GM23338 (cell line): ENCODE data around the gene BIN1. TPM values are rescaled to one million over a fixed set of nuclear protein-coding genes. Genes with fewer than 3 reads are reported as not detected.

Source experiments
- ATAC-seq: fragments of 200-7000 bp; cut with Tn5 transposase; 3 replicates; pipeline ENCODE4 v1.9.1; 2020
- DNase-seq: peaks from one replicate; pipeline ENCODE4 v3.0.0-alpha.2; 2015; ENCODE audit warnings: low spot score
- H2AFZ ChIP-seq: fragments of 200-600 bp; sonication (generic); 2 replicates; pipeline ENCODE4 v1.8.0; 2016; ENCODE audit warnings: antibody characterized with exemption, mild to moderate bottlenecking, moderate library complexity
- H3F3A ChIP-seq: fragments of 200-600 bp; sonication (generic); replicated peaks from 2 replicates; pipeline ENCODE4 v1.8.0; 2017; ENCODE audit warnings: antibody characterized with exemption, mixed run types, low read depth
- H3K27ac ChIP-seq: fragments of 200-600 bp; sonication (generic); 2 replicates; pipeline ENCODE4 v1.6.1; 2016; ENCODE audit warnings: low read depth
- H3K27me3 ChIP-seq: fragments of 200-600 bp; sonication (generic); 2 replicates; pipeline ENCODE4 v1.8.0; 2016; ENCODE audit warnings: mild to moderate bottlenecking, mixed run types, moderate library complexity; ENCODE audit not compliant: insufficient read depth
- H3K36me3 ChIP-seq: fragments of 200-600 bp; sonication (generic); 2 replicates; pipeline ENCODE4 v1.8.0; 2016; ENCODE audit warnings: mild to moderate bottlenecking; ENCODE audit not compliant: insufficient read depth
- H3K4me1 ChIP-seq: fragments of 200-600 bp; sonication (generic); 2 replicates; pipeline ENCODE4 v1.8.0; 2016; ENCODE audit warnings: mild to moderate bottlenecking, moderate library complexity; ENCODE audit not compliant: insufficient read depth
- H3K4me2 ChIP-seq: fragments of 200-600 bp; sonication (generic); 2 replicates; pipeline ENCODE4 v1.7.1; 2017; ENCODE audit warnings: mixed run types
- H3K4me3 ChIP-seq: fragments of 200-600 bp; sonication (generic); 2 replicates; pipeline ENCODE4 v1.6.1; 2016; ENCODE audit warnings: mixed run types
- H3K79me2 ChIP-seq: fragments of 200-600 bp; sonication (generic); replicated peaks from 2 replicates; pipeline ENCODE4 v1.8.0; 2017; ENCODE audit warnings: mild to moderate bottlenecking; ENCODE audit not compliant: insufficient read depth
- H3K9me2 ChIP-seq: fragments of 200-600 bp; sonication (generic); 2 replicates; pipeline ENCODE4 v1.8.0; 2017; ENCODE audit not compliant: insufficient read depth
- H4K20me1 ChIP-seq: fragments of 200-600 bp; sonication (generic); replicated peaks from 2 replicates; pipeline ENCODE4 v1.8.0; 2017; ENCODE audit warnings: mild to moderate bottlenecking; ENCODE audit not compliant: insufficient read depth
- H3K27ac Mint-ChIP-seq: 2 replicates; pipeline ENCODE4 v1.8.0; 2020; ENCODE audit warnings: inconsistent platforms, mild to moderate bottlenecking, moderate library complexity, mixed read lengths
- H3K27me3 Mint-ChIP-seq: 3 replicates; pipeline ENCODE4 v1.8.0; 2022; ENCODE audit warnings: low read depth, mild to moderate bottlenecking, moderate library complexity, mixed read lengths, inconsistent platforms; ENCODE audit not compliant: insufficient read depth, poor library complexity
- H3K36me3 Mint-ChIP-seq: 3 replicates; pipeline ENCODE4 v1.8.0; 2021; ENCODE audit warnings: low read depth, mild to moderate bottlenecking, inconsistent platforms, moderate library complexity, mixed read lengths
- H3K4me1 Mint-ChIP-seq: 3 replicates; pipeline ENCODE4 v1.8.0; 2020; ENCODE audit warnings: mild to moderate bottlenecking, inconsistent platforms, mixed read lengths
- H3K4me3 Mint-ChIP-seq: 3 replicates; pipeline ENCODE4 v1.8.0; 2021; ENCODE audit warnings: moderate library complexity, mild to moderate bottlenecking, inconsistent platforms, mixed read lengths
- H3K9me3 Mint-ChIP-seq: 3 replicates; pipeline ENCODE4 v1.8.0; 2020; ENCODE audit warnings: moderate library complexity, mild to moderate bottlenecking, inconsistent platforms, mixed read lengths
- CREB1 ChIP-seq: fragments of 250-450 bp; sonication (Bioruptor Pico); IDR thresholded peaks from 2 replicates; pipeline ENCODE4 v1.5.0; 2020; ENCODE audit warnings: low read depth, mild to moderate bottlenecking, moderate library complexity
- EZH2 ChIP-seq: fragments of 200-600 bp; sonication (generic); IDR thresholded peaks from one replicate; pipeline ENCODE4 v1.8.0; 2017; ENCODE audit warnings: antibody characterized with exemption, mild to moderate bottlenecking, low read depth; ENCODE audit not compliant: unreplicated experiment
- EZH2phosphoT487 ChIP-seq: fragments of 200-600 bp; sonication (generic); IDR thresholded peaks from one replicate; pipeline ENCODE4 v1.8.1; 2018; ENCODE audit warnings: antibody characterized with exemption; ENCODE audit not compliant: unreplicated experiment
- JUNB ChIP-seq: IDR thresholded peaks from one replicate; pipeline ENCODE4 v1.6.1; 2016; ENCODE audit warnings: antibody characterized with exemption; ENCODE audit not compliant: unreplicated experiment
- NANOG ChIP-seq: IDR thresholded peaks from 2 replicates; pipeline ENCODE4 v1.6.1; 2016; ENCODE audit warnings: antibody characterized with exemption, borderline replicate concordance
- POLR2AphosphoS5 ChIP-seq: IDR thresholded peaks from 2 replicates; pipeline ENCODE4 v1.6.1; 2016; ENCODE audit warnings: antibody characterized with exemption, low read depth
- STAT1 ChIP-seq: IDR thresholded peaks from one replicate; pipeline ENCODE4 v1.6.1; 2016; ENCODE audit warnings: antibody characterized with exemption; ENCODE audit not compliant: unreplicated experiment
- ZNF114 ChIP-seq: fragments of 250-450 bp; sonication (Bioruptor Pico); IDR thresholded peaks from 2 replicates; pipeline ENCODE4 v1.5.0; 2020; ENCODE audit warnings: mild to moderate bottlenecking, moderate library complexity
- ZNF331 ChIP-seq: fragments of 250-450 bp; sonication (Bioruptor Pico); IDR thresholded peaks from 2 replicates; pipeline ENCODE4 v1.5.0; 2020; ENCODE audit warnings: low read depth, mild to moderate bottlenecking, moderate library complexity
- polyA plus RNA-seq: library from polyadenylated mRNA; unstranded; fragments of >200 nt; fragmentation: Nextera tagmentation; extraction: Ambion mirVana; gene quantifications from 2 replicates; pipeline ENCODE4 v1.2.1, GENCODE V29; 2016
- total RNA-seq: library from RNA; depleted of rRNA; stranded (reverse); fragments of >200 nt; shearing (Covaris generic); gene quantifications from 2 replicates; pipeline ENCODE4 v1.2.3, GENCODE V29; 2014
- TF ChIP-seq, protein P1 (sequence below): IDR thresholded peaks from one replicate; pipeline ENCODE4 v1.6.1; 2018; ENCODE audit warnings: antibody characterized with exemption; ENCODE audit not compliant: unreplicated experiment
- TF ChIP-seq, protein P2 (sequence below): IDR thresholded peaks from 2 replicates; pipeline ENCODE4 v1.6.1; 2016; ENCODE audit warnings: antibody characterized with exemption
- TF ChIP-seq, protein P3 (sequence below): fragments of 250-450 bp; sonication (Bioruptor Pico); IDR thresholded peaks from 2 replicates; pipeline ENCODE4 v1.5.0; 2020; ENCODE audit warnings: mild to moderate bottlenecking, moderate library complexity
- TF ChIP-seq, protein P4 (sequence below), 2 experiments: fragments of 200-600 bp in 1 of 2; sonication (generic) in 1 of 2; conservative IDR thresholded peaks; 2 replicates each; pipeline versions ENCODE4 v1.5.1 to v1.6.1; 2016 to 2017; ENCODE audit warnings: antibody characterized with exemption in 2 of 2, low read depth in 2 of 2, mild to moderate bottlenecking in 2 of 2, moderate library complexity in 1 of 2

BIN1 gene
- total and polyA plus RNA-seq, 2 experiments from 2014 or later: 30.1 to 56.4 TPM

DNA sequence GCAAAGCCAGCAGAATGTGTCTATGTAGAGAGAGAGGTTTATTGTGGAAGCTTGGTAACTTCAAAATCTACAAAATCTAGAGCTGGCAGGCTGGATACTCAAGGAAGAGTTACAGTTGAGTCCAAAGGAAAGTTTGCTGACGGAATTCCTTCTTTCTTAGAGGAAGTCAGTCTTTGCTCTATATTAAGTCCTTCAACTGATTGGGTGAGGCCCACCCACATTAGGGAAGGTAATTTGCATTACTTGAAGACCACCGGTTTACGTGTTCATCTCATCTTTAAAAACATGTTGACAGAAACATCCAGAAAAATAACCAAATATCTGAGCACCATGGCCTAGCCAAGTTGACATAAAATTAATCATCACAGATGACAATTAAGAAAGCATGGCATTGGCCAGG, 106.8 kb downstream of the BIN1 start (continued):
- TF ChIP-seq EZH2 (no peak), JUNB (no peak)

DNA sequence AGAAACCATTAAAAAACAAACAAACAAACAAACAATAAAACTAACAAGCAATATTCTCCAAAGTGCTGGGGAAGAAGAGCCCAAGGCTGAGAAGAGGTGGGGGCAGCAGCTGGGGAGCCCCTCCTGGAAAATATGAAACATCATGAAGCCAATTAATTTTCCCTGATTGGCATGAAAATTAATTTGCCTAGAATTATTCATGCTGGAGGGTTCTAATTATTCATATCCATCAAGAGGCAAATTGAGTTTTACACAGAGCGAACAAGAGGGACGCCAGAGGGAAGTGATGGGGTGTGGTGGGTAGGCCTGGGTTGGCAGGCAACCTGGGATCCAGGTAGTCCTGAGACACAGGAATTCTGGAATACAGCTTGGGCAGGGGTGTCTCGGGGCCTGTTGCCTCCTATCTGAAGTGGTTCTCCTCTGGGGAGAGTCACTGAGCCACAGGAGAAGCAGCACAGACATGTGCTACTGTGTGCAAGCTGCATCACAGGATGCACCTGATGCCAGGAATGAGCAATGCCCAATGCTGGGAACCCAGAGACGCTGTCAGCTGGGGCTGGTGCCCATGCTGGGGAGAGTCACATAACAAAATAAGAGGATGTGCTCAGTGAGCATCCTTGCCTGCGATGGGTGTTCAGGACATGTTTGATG, 107.7 kb downstream of the BIN1 start:
- no peak overlapping the region for H3K4me3 Mint-ChIP-seq
- Histone ChIP-seq H3K4me3 (no peak overlapping the region), H3K27me3 (no peaks in the 10 kb centered on the region)

More for the DNA sequence above, 107.7 kb downstream of the BIN1 start:
- Histone ChIP-seq H3K36me3 (no peaks in the 10 kb centered on the region), H3K4me1 (0 out of 2 replicates have a peak, but pooled peaks cover 4% of the 10 kb centered on the region), H3K9me2 (no peaks in the 10 kb centered on the region), H3K4me2 (no peak overlapping the region), H3K27ac (no peak overlapping the region), H3K79me2 (no peaks in the 10 kb centered on the region), H3F3A (no peaks in the 10 kb centered on the region), H4K20me1 (no peaks in the 10 kb centered on the region), H2AFZ (no peak overlapping the region)
- no peaks in the 10 kb centered on the region for H3K36me3 Mint-ChIP-seq
- peaks cover 2% of the 10 kb centered on the region; the same call in 2 of the 3 replicates for H3K4me1 Mint-ChIP-seq
- no peak for DNase-seq
- peaks cover 3% of the 10 kb centered on the region for H3K27me3 Mint-ChIP-seq
- no peak for ATAC-seq
- H3K9me3 Mint-ChIP-seq: no peaks in the 10 kb centered on the region
- TF ChIP-seq, protein P1, sequence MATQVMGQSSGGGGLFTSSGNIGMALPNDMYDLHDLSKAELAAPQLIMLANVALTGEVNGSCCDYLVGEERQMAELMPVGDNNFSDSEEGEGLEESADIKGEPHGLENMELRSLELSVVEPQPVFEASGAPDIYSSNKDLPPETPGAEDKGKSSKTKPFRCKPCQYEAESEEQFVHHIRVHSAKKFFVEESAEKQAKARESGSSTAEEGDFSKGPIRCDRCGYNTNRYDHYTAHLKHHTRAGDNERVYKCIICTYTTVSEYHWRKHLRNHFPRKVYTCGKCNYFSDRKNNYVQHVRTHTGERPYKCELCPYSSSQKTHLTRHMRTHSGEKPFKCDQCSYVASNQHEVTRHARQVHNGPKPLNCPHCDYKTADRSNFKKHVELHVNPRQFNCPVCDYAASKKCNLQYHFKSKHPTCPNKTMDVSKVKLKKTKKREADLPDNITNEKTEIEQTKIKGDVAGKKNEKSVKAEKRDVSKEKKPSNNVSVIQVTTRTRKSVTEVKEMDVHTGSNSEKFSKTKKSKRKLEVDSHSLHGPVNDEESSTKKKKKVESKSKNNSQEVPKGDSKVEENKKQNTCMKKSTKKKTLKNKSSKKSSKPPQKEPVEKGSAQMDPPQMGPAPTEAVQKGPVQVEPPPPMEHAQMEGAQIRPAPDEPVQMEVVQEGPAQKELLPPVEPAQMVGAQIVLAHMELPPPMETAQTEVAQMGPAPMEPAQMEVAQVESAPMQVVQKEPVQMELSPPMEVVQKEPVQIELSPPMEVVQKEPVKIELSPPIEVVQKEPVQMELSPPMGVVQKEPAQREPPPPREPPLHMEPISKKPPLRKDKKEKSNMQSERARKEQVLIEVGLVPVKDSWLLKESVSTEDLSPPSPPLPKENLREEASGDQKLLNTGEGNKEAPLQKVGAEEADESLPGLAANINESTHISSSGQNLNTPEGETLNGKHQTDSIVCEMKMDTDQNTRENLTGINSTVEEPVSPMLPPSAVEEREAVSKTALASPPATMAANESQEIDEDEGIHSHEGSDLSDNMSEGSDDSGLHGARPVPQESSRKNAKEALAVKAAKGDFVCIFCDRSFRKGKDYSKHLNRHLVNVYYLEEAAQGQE: no peak
- no peak for TF ChIP-seq CREB1
- TF ChIP-seq, protein P2, sequence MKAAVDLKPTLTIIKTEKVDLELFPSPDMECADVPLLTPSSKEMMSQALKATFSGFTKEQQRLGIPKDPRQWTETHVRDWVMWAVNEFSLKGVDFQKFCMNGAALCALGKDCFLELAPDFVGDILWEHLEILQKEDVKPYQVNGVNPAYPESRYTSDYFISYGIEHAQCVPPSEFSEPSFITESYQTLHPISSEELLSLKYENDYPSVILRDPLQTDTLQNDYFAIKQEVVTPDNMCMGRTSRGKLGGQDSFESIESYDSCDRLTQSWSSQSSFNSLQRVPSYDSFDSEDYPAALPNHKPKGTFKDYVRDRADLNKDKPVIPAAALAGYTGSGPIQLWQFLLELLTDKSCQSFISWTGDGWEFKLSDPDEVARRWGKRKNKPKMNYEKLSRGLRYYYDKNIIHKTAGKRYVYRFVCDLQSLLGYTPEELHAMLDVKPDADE: no peak
- TF ChIP-seq POLR2AphosphoS5: no peak
- TF ChIP-seq, protein P3, sequence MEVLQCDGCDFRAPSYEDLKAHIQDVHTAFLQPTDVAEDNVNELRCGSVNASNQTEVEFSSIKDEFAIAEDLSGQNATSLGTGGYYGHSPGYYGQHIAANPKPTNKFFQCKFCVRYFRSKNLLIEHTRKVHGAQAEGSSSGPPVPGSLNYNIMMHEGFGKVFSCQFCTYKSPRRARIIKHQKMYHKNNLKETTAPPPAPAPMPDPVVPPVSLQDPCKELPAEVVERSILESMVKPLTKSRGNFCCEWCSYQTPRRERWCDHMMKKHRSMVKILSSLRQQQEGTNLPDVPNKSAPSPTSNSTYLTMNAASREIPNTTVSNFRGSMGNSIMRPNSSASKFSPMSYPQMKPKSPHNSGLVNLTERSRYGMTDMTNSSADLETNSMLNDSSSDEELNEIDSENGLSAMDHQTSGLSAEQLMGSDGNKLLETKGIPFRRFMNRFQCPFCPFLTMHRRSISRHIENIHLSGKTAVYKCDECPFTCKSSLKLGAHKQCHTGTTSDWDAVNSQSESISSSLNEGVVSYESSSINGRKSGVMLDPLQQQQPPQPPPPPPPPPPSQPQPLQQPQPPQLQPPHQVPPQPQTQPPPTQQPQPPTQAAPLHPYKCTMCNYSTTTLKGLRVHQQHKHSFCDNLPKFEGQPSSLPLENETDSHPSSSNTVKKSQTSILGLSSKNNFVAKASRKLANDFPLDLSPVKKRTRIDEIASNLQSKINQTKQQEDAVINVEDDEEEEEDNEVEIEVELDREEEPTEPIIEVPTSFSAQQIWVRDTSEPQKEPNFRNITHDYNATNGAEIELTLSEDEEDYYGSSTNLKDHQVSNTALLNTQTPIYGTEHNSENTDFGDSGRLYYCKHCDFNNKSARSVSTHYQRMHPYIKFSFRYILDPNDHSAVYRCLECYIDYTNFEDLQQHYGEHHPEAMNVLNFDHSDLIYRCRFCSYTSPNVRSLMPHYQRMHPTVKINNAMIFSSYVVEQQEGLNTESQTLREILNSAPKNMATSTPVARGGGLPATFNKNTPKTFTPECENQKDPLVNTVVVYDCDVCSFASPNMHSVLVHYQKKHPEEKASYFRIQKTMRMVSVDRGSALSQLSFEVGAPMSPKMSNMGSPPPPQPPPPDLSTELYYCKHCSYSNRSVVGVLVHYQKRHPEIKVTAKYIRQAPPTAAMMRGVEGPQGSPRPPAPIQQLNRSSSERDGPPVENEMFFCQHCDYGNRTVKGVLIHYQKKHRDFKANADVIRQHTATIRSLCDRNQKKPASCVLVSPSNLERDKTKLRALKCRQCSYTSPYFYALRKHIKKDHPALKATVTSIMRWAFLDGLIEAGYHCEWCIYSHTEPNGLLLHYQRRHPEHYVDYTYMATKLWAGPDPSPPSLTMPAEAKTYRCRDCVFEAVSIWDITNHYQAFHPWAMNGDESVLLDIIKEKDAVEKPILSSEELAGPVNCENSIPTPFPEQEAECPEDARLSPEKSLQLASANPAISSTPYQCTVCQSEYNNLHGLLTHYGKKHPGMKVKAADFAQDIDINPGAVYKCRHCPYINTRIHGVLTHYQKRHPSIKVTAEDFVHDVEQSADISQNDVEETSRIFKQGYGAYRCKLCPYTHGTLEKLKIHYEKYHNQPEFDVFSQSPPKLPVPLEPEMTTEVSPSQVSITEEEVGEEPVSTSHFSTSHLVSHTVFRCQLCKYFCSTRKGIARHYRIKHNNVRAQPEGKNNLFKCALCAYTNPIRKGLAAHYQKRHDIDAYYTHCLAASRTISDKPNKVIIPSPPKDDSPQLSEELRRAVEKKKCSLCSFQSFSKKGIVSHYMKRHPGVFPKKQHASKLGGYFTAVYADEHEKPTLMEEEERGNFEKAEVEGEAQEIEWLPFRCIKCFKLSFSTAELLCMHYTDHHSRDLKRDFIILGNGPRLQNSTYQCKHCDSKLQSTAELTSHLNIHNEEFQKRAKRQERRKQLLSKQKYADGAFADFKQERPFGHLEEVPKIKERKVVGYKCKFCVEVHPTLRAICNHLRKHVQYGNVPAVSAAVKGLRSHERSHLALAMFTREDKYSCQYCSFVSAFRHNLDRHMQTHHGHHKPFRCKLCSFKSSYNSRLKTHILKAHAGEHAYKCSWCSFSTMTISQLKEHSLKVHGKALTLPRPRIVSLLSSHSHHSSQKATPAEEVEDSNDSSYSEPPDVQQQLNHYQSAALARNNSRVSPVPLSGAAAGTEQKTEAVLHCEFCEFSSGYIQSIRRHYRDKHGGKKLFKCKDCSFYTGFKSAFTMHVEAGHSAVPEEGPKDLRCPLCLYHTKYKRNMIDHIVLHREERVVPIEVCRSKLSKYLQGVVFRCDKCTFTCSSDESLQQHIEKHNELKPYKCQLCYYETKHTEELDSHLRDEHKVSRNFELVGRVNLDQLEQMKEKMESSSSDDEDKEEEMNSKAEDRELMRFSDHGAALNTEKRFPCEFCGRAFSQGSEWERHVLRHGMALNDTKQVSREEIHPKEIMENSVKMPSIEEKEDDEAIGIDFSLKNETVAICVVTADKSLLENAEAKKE (CRISPR knock-in tag): no peak
- TF ChIP-seq ZNF331 (CRISPR knock-in tag): no peak
- TF ChIP-seq NANOG: no peak
- TF ChIP-seq ZNF114: no peak
- no peak for TF ChIP-seq EZH2phosphoT487
- TF ChIP-seq EZH2: no peak
- no peak for TF ChIP-seq JUNB
- TF ChIP-seq, protein P4, sequence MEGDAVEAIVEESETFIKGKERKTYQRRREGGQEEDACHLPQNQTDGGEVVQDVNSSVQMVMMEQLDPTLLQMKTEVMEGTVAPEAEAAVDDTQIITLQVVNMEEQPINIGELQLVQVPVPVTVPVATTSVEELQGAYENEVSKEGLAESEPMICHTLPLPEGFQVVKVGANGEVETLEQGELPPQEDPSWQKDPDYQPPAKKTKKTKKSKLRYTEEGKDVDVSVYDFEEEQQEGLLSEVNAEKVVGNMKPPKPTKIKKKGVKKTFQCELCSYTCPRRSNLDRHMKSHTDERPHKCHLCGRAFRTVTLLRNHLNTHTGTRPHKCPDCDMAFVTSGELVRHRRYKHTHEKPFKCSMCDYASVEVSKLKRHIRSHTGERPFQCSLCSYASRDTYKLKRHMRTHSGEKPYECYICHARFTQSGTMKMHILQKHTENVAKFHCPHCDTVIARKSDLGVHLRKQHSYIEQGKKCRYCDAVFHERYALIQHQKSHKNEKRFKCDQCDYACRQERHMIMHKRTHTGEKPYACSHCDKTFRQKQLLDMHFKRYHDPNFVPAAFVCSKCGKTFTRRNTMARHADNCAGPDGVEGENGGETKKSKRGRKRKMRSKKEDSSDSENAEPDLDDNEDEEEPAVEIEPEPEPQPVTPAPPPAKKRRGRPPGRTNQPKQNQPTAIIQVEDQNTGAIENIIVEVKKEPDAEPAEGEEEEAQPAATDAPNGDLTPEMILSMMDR (conservative IDR thresholded peaks at IDR 0.05; ENCODE audit: low read depth in 2 of 2): no peak
- no peak for TF ChIP-seq STAT1
- no peak overlapping the region for H3K27ac Mint-ChIP-seq
